Gastroesophageal sphincter (tissue), 4 donors: Measurements from ENCODE around the gene CALCR. TPM values are rescaled to one million over a fixed set of nuclear protein-coding genes. Genes with fewer than 3 reads are reported as not detected.

Experiments used
- ATAC-seq: fragments of 150-250 bp; one replicate; pipeline ENCODE4 v1.9.1; 2016; ENCODE audit warnings: mild to moderate bottlenecking, moderate library complexity
- H3K27ac ChIP-seq, 4 donors: fragments of 200-600 bp; sonication (generic) in 3 of 4; 1 replicate in 3 of 4; 2 replicates in 1 of 4; pipeline ENCODE4 v1.5.1; 2016 to 2019
- H3K27me3 ChIP-seq: fragments of 200-600 bp; sonication (generic); one replicate; pipeline ENCODE4 v1.5.1; 2019
- H3K36me3 ChIP-seq, 2 donors: fragments of 200-600 bp; sonication (generic); one replicate each; pipeline ENCODE4 v1.5.1; 2019; ENCODE audit warnings: control low read depth in 1 of 2
- H3K4me1 ChIP-seq, 3 donors: fragments of 200-600 bp; sonication (generic); 1 replicate in 2 of 3; 2 replicates in 1 of 3; pipeline ENCODE4 v1.5.1; 2016 to 2019; ENCODE audit warnings: control low read depth in 2 of 3
- H3K4me3 ChIP-seq, 2 donors: fragments of 200-600 bp; sonication (generic); one replicate each; pipeline ENCODE4 v1.5.1; 2019; ENCODE audit warnings: mild to moderate bottlenecking in 1 of 2, moderate library complexity in 1 of 2
- H3K9me3 ChIP-seq, 3 donors: fragments of 200-600 bp; sonication (generic); one replicate each; pipeline ENCODE4 v1.5.1; 2017 to 2019; ENCODE audit warnings: control low read depth in 2 of 3
- CTCF ChIP-seq, 4 experiments: fragments of 200-600 bp in 2 of 4; fragments of 450-650 bp in 2 of 4; sonication (generic) in 1 of 4; IDR thresholded peaks; one replicate each; pipeline ENCODE4 v1.5.1; 2017 to 2019; ENCODE audit warnings: antibody characterized with exemption in 4 of 4, mild to moderate bottlenecking in 2 of 4, moderate library complexity in 2 of 4
- EP300 ChIP-seq: sonication (generic); formaldehyde crosslinking; IDR thresholded peaks from one replicate; pipeline ENCODE4 v1.6.1; 2017; ENCODE audit warnings: antibody characterized with exemption, mild to moderate bottlenecking
- POLR2A ChIP-seq, 2 donors: fragments of 450-650 bp; IDR thresholded peaks; one replicate each; pipeline ENCODE4 v1.6.1; 2017; ENCODE audit warnings: antibody characterized with exemption in 2 of 2, mild to moderate bottlenecking in 2 of 2, moderate library complexity in 1 of 2
- POLR2AphosphoS5 ChIP-seq: sonication (generic); formaldehyde crosslinking; IDR thresholded peaks from one replicate; pipeline ENCODE4 v1.6.1; 2017; ENCODE audit warnings: antibody characterized with exemption
- WGBS, 2 donors: methylation state at CpG; one replicate each; pipeline ENCODE4 v1.1.5; 2018; ENCODE audit warnings: low coverage in 1 of 2; 5-methylcytosine and 5-hydroxymethylcytosine counted together
- total RNA-seq, 4 donors: library from RNA; depleted of rRNA; stranded (reverse); fragments of >200 nt; gene quantifications; one replicate each; pipeline ENCODE4 v1.1.0, GENCODE V29; 2016

CALCR gene
- total RNA-seq, 4 donors from 2014 or later: 0.27 TPM; not detected in 3

- no peak for TF ChIP-seq POLR2AphosphoS5
- TF ChIP-seq POLR2A (IDR thresholded peaks at IDR 0.05): no peak
- TF ChIP-seq CTCF (IDR thresholded peaks at IDR 0.05): no peak
- no peak for TF ChIP-seq EP300
- H3K27ac ChIP-seq: no peak overlapping the region
- no peak for ATAC-seq
- no peak overlapping the region for H3K4me3 ChIP-seq
- WGBS, 2 donors: 73 to 87% methylated on average over 5 of the region's 5 CpGs
- H3K36me3 ChIP-seq: no peaks in the 10 kb centered on the region
- no peaks in the 10 kb centered on the region for H3K27me3 ChIP-seq
- no peaks in the 10 kb centered on the region for H3K4me1 ChIP-seq
- H3K9me3 ChIP-seq: peaks cover 0 to 24% (median 0%) of the 10 kb centered on the region in 3 donors
These were observed 171.6 kb downstream of the CALCR start for GRCh38 chr7:93402944-93403343.

GRCh38 chr7:93399642-93400041, 174.9 kb downstream of the CALCR start:
- Histone ChIP-seq H3K27ac (no peak overlapping the region), H3K4me3 (no peak overlapping the region), H3K4me1 (no peaks in the 10 kb centered on the region), H3K9me3 (no peaks in the 10 kb centered on the region), H3K36me3 (no peaks in the 10 kb centered on the region), H3K27me3 (no peaks in the 10 kb centered on the region)
- TF ChIP-seq EP300: no peak
- TF ChIP-seq POLR2A (IDR thresholded peaks at IDR 0.05): no peak
- TF ChIP-seq POLR2AphosphoS5: no peak
- no peak for TF ChIP-seq CTCF (IDR thresholded peaks at IDR 0.05)
- WGBS, 2 donors: 84 to 86% methylated on average over 2 to 3 of the region's 3 CpGs
- no peak for ATAC-seq

- no peaks in the 10 kb centered on the region for H3K36me3 ChIP-seq
- no peaks in the 10 kb centered on the region for H3K27me3 ChIP-seq
- TF ChIP-seq CTCF (IDR thresholded peaks at IDR 0.05) (no peak), POLR2A (IDR thresholded peaks at IDR 0.05) (no peak), EP300 (no peak), POLR2AphosphoS5 (no peak)
- 58 to 89% methylated on average over 1 of the region's 1 CpG for WGBS, 2 donors
- H3K4me3 ChIP-seq: no peak overlapping the region
- H3K4me1 ChIP-seq: no peaks in the 10 kb centered on the region
- H3K9me3 ChIP-seq: no peaks in the 10 kb centered on the region
- no peak overlapping the region for H3K27ac ChIP-seq
- ATAC-seq: no peak
These were observed 181.5 kb downstream of the CALCR start for GRCh38 chr7:93392984-93393383.

- no peak for TF ChIP-seq CTCF (IDR thresholded peaks at IDR 0.05)
- no peak for TF ChIP-seq POLR2A (IDR thresholded peaks at IDR 0.05)
- TF ChIP-seq POLR2AphosphoS5: no peak
- TF ChIP-seq EP300: no peak
- H3K36me3 ChIP-seq: no peaks in the 10 kb centered on the region
- H3K27ac ChIP-seq: no peak overlapping the region
- no peak for ATAC-seq
- H3K27me3 ChIP-seq: no peaks in the 10 kb centered on the region
- 86 to 93% methylated on average over 3 of the region's 3 CpGs for WGBS, 2 donors
- no peaks in the 10 kb centered on the region for H3K4me1 ChIP-seq
- H3K4me3 ChIP-seq: no peak overlapping the region
- no peaks in the 10 kb centered on the region for H3K9me3 ChIP-seq
These were observed 183.9 kb downstream of the CALCR start for GRCh38 chr7:93390660-93391059.

GRCh38 chr7:93382362-93382761, 192.2 kb downstream of the CALCR start:
- ATAC-seq: no peak
- no peak overlapping the region for H3K27ac ChIP-seq
- H3K9me3 ChIP-seq: no peaks in the 10 kb centered on the region
- H3K36me3 ChIP-seq: no peaks in the 10 kb centered on the region
- H3K4me1 ChIP-seq: no peaks in the 10 kb centered on the region
- H3K27me3 ChIP-seq: no peaks in the 10 kb centered on the region
- 58 to 59% methylated on average over 3 of the region's 3 CpGs for WGBS, 2 donors
- TF ChIP-seq CTCF (IDR thresholded peaks at IDR 0.05): no peak
- no peak for TF ChIP-seq POLR2A (IDR thresholded peaks at IDR 0.05)
- no peak for TF ChIP-seq EP300
- no peak for TF ChIP-seq POLR2AphosphoS5
- no peak overlapping the region for H3K4me3 ChIP-seq
